Neural crest cell (in vitro differentiated cells): ENCODE measurements around the gene TNRC6C. TPM values are rescaled to one million over a fixed set of nuclear protein-coding genes. Genes with fewer than 3 reads are reported as not detected.

Source experiments
- DNase-seq: peaks from one replicate; pipeline ENCODE4 v3.0.0; 2021; ENCODE audit warnings: low read depth, mixed read lengths, low spot score
- H3K27ac Mint-ChIP-seq: one replicate; pipeline ENCODE4 v1.8.0; 2021; ENCODE audit warnings: mild to moderate bottlenecking, mixed read lengths; ENCODE audit not compliant: unreplicated experiment
- H3K27me3 Mint-ChIP-seq: 2 replicates; pipeline ENCODE4 v1.8.0; 2021; ENCODE audit warnings: low read depth, mild to moderate bottlenecking, mixed read lengths
- H3K36me3 Mint-ChIP-seq: 2 replicates; pipeline ENCODE4 v1.8.0; 2021; ENCODE audit warnings: low read depth, mild to moderate bottlenecking, mixed read lengths
- H3K4me1 Mint-ChIP-seq: 2 replicates; pipeline ENCODE4 v1.8.0; 2021; ENCODE audit warnings: mixed read lengths
- H3K4me3 Mint-ChIP-seq: one replicate; pipeline ENCODE4 v1.8.0; 2021; ENCODE audit warnings: mild to moderate bottlenecking, mixed read lengths
- H3K9me3 Mint-ChIP-seq: 2 replicates; pipeline ENCODE4 v1.8.0; 2021; ENCODE audit warnings: mixed read lengths
- CTCF ChIP-seq: fragments of 200-600 bp; sonication (generic); conservative IDR thresholded peaks from 2 replicates; pipeline ENCODE4 v1.5.0; 2021; ENCODE audit warnings: antibody characterized with exemption, mild to moderate bottlenecking
- total RNA-seq: library from RNA; stranded (reverse); gene quantifications from 2 replicates; pipeline ENCODE4 v1.2.1, GENCODE V29; 2021

The TNRC6C gene
- total RNA-seq, 1 donor from 2014 or later, result 40.5 TPM

DNA sequence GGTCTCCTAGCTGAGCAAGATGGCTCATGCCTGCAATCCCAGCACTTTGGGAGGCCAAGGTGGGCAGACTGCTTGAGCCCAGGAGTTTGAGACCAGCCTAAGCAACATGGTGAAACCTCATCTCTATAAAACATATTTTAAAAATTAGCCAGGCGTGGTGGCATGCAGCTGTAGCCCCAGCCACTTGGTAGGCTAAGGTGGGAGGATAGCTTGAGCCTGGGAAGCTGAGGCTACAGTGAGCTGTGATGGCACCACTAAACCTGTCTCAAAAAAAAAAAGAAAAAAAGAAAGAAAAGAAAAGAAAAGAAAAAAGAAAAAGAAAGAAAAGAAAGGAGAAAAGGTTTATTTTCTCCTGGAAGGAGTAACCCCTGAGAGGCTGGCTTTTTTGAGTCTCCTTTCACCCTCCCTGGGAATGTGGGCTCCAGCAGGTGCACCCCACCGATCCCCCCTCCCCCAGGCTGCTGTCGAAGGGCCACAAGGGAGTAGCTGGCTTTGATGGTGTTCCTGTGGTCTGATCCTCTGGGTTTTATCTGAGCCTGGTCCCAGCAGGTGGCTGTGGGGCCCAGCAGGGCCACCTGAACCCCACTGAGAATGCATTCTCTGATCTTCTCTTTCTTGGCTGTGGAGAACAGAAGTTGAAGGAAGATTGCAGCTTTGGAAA, 29.9 kb upstream of the TNRC6C start:
- no peak overlapping the region for H3K4me3 Mint-ChIP-seq
- DNase-seq, result no peak
- no peak for TF ChIP-seq CTCF
- H3K36me3 Mint-ChIP-seq, result no peaks in the 10 kb centered on the region
- peaks cover 19% of the 10 kb centered on the region for H3K4me1 Mint-ChIP-seq
- H3K27ac Mint-ChIP-seq, result no peak overlapping the region
- peaks cover 2% of the 10 kb centered on the region for H3K9me3 Mint-ChIP-seq
- H3K27me3 Mint-ChIP-seq, result peaks cover 10% of the 10 kb centered on the region

GRCh38 chr17:77929180-77929564, 29.3 kb upstream of the TNRC6C start:
- Mint-ChIP-seq H3K27me3 (peaks cover 14% of the 10 kb centered on the region), H3K4me1 (peaks cover 19% of the 10 kb centered on the region)

GRCh38 chr17:77929871-77930436, 28.5 kb upstream of the TNRC6C start:
- Mint-ChIP-seq H3K36me3 (no peaks in the 10 kb centered on the region), H3K27ac (no peak overlapping the region), H3K4me3 (no peak overlapping the region), H3K4me1 (peaks cover 18% of the 10 kb centered on the region), H3K9me3 (peaks cover 2% of the 10 kb centered on the region), H3K27me3 (peaks cover 16% of the 10 kb centered on the region)
- TF ChIP-seq CTCF, result no peak
- DNase-seq, result no peak

More at GRCh38 chr17:77929180-77929564, 29.3 kb upstream of the TNRC6C start:
- no peak for DNase-seq
- no peak overlapping the region for H3K4me3 Mint-ChIP-seq
- H3K36me3 Mint-ChIP-seq, result no peaks in the 10 kb centered on the region
- H3K27ac Mint-ChIP-seq, result no peak overlapping the region
- peaks cover 2% of the 10 kb centered on the region for H3K9me3 Mint-ChIP-seq
- TF ChIP-seq CTCF, result no peak

DNA sequence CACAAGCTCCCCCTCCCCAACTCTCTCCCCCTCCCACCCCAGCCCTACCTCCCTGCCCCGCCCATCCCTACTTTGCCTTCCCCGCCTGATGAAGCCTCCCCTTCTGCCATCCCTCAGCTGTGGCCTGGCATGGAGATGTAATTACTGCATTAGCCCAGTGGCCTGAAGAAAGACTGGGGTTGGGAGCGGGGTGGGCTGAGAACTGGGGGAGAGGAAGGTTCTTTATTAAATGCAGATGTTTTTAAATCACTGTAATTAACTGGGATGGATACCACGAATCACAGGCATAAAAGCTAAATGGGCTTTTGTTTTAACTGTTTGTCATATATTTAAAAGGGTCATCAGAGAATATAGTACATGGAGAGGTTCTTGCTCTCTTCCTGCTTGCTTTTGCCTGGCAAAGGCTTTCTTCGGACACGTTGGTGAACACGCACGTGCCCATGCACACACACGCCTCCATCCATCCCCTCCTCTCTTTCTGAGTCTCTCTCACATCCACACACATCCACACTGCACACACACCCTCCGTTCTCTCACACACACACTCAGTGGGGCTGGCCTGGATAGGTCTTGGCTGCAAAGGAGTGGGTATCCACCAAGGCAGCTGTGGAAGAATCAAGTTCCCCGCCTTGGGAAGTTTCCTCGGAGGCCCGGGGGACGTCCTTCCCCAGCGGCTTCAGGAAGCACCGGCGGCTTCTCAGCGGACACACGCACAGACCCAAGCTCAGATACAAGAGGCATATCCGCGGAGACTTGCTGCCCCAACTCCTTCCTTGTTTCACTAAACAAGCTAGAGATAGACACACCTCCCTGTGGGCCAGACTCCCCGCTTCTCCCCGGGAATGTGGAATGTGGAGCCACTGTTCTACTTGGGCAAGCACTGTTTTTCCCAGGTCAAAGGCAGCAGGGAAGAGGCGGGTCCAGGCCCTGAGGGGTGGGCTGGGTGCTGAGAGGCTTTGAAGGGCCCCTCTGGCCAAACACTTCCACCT, 27.4 kb upstream of the TNRC6C start:
- peaks cover 23% of the 10 kb centered on the region for H3K4me1 Mint-ChIP-seq

More for the DNA sequence above, 27.4 kb upstream of the TNRC6C start:
- H3K9me3 Mint-ChIP-seq, result no peaks in the 10 kb centered on the region
- no peak for TF ChIP-seq CTCF
- H3K27me3 Mint-ChIP-seq, result peaks cover 15% of the 10 kb centered on the region
- peak overlapping the region; percentile 45 for H3K27ac Mint-ChIP-seq
- no peak for DNase-seq
- H3K36me3 Mint-ChIP-seq, result no peaks in the 10 kb centered on the region
- H3K4me3 Mint-ChIP-seq, result no peak overlapping the region
